HG02943 (cell line): ENCODE measurements around the gene PGK1.
"Not testable (repeated sequence)": the region's sequence is repeated elsewhere in the genome, so short reads cannot be mapped to it uniquely, and the experiment has no call there.

Experiments
- ATAC-seq: cut with Tn5 transposase; IDR thresholded peaks from one replicate; pipeline ENCODE4 v1.9.1; 2021; ENCODE audit warnings: mild to moderate bottlenecking, low read depth, moderate library complexity; ENCODE audit not compliant: unreplicated experiment

PGK1 gene

DNA sequence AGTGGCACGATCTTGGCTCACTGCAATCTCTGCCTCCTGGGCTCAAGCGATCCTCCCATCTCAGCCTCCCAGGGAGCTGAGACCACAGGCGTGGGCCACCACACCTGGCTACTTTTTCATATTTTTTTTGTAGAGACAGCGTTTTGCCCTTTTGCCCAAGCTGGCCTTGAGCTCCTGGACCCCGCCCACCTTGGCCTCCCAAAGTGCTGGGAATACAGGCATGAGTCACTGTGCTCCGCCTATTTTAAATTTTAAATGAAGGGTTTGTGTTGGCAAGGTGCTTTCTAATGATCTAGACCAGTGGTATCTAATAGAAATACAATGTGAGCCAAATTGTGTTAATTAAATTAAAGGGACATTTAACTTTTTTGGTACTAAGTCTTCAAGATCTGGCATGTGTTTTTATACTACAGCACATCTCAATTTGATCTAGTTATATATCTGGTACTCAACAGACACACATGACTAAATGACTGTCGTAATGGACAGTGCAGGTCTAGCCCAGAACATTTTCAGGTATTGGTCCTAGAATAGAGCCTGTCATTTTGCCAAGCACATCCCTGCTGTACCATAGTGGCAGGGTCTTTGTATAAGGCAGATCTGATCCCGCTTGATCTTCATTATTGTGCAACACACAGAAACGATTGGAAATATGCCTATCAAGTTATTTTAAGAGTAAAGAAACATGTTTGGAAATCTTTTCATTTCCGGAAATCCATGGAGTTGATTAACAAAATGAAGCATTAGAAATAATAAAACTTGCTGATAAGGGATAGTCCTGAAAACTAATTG, 7.3 kb downstream of the PGK1 start:
- no peak for ATAC-seq

- no peak for ATAC-seq
Observed at GRCh38 chrX:78116365-78116764, 12.3 kb downstream of the PGK1 start.

DNA sequence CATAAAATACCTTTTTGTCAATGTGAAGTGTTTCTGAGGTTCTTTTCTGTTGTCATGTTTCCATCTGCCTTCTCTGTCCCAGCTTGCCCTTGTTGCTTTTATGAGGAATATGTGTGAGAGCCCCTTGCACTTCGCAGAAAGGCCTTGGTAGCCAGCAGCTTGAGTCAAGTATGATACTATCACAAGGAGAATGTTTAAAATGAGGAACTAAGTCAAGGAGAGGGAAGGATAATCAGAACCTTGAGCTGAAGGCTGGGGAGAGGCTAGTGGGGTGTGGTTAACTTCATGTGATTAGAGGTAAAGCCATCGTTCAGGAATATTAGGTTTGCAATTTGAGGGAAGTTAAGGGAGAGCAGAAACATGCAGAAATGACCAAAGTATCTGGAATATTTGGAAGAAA, 12.7 kb downstream of the PGK1 start:
- no peak for ATAC-seq

DNA sequence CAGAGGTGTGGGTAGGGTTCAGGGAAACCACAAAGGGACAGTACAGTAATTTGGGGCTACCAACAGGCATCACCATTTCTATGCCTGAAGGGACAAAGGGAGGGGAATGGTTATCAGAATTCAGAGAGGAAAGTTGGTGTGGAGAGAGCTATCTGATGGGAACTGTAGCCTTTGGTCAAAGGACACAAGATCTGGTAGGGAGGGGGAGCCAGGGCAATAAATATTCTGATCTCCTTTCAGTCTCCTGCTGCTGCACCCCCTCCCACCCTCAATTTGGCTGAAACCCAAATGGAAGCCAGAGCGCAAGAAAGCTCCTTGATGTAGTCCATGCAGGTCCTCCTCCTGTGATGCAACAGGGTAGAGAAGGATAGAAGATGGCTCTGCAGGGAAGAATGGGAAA, 14.6 kb downstream of the PGK1 start:
- no peak for ATAC-seq

DNA sequence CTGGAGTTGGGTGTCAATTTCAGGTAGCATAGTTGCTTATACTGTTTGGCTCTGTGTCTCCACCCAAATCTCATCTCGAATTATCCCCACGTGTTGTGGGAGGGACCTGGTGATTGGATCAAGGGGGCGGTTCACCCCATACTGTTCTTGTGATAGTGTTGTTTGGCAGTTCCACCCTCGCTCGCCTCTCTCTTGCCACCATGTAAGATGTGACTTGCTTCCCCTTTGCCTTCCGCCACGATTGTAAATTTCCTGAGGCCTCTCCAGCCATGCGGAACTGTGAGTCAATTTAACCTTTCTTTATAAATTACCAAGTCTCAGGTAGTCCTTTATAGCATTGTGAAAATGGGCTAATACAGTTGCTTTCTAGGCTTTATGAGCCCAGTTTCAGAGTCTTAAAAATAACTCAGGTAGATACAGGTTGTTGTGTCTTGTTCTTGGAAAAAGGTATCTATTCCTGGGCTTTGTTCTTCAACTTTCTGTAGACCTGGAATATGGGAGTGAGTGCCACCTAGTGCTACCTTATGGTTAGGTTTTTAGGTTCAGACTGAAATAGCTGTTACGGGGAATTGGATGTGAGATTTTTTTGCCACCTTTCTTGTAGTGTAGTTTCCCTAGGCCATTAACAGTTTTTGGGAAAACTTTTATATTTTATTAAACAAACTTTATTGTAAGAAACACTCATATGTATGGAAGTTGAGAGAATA, 15.6 kb downstream of the PGK1 start:
- no peak for ATAC-seq

DNA sequence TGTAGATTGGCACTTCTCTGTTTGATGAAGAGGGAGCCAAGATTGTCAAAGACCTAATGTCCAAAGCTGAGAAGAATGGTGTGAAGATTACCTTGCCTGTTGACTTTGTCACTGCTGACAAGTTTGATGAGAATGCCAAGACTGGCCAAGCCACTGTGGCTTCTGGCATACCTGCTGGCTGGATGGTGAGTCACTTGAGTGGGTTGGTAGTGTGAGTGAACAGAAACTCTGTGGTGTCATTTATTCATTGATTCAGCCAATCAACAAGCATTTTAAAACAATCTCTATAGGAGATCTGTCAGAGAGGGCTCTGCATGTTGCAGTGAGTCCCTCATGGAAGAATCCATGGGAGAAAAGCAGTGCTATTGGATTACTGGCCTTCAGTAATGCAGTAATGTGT, 19.1 kb downstream of the PGK1 start:
- ATAC-seq = no peak

DNA sequence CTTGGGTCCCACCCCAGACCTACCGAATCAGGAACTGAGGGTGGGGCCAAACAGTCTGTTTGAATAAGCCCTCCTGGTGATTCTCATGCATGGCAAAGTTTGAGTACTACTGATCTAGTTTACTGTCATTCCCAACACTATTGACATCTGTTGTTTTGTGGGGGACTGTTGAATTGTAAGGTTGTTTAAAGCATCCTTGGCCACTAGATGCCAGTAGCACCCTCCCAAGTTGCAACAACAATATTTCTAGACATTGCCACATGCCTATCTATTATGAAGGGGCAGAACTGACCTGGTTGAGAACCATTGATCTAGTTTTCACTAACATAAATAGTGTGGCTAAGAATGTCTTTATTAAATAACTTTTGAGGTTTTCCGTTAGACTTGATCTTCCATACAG, 20.3 kb downstream of the PGK1 start:
- no peak for ATAC-seq

DNA sequence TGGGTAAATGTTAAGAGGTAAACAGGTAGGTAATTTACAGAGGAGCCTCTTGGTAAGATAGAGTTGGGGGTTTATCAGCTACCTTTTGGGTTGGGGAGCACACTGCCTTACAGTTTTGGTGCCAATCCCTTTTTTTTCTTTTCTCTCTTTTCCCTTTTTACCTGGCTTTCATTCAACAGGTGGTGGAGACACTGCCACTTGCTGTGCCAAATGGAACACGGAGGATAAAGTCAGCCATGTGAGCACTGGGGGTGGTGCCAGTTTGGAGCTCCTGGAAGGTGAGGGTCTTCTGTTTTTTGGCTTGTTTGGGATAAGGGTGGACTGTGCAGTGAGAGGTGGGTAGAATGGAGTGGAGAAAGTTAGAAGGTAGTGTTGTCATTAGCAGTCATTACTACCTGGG, 21.1 kb downstream of the PGK1 start:
- ATAC-seq = no peak

GRCh38 chrX:78125781-78126180, 21.7 kb downstream of the PGK1 start:
- not testable (repeated sequence) for ATAC-seq

DNA sequence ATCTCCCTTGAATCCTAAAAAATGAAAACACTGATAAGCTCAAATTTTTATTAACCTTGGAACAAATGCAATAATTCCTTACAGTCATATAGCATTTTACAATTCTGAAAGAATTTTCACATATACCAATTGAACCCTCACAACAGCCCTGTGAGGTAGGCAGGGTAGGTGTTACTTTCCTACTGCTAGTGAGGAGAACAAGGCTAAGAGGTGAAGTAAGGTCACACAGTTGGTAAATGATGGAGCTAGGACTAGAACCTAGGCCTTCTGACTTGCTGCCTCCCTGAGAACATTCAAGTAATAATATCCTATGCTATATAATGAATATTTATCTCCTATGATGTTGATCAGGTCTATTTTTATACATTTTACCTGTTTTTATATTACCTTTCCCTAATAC, 25.7 kb downstream of the PGK1 start:
- ATAC-seq = no peak

GRCh38 chrX:78130396-78130795, 26.3 kb downstream of the PGK1 start:
- no peak for ATAC-seq

- ATAC-seq = no peak
Observed at GRCh38 chrX:78131117-78131516, 27.1 kb downstream of the PGK1 start.

DNA sequence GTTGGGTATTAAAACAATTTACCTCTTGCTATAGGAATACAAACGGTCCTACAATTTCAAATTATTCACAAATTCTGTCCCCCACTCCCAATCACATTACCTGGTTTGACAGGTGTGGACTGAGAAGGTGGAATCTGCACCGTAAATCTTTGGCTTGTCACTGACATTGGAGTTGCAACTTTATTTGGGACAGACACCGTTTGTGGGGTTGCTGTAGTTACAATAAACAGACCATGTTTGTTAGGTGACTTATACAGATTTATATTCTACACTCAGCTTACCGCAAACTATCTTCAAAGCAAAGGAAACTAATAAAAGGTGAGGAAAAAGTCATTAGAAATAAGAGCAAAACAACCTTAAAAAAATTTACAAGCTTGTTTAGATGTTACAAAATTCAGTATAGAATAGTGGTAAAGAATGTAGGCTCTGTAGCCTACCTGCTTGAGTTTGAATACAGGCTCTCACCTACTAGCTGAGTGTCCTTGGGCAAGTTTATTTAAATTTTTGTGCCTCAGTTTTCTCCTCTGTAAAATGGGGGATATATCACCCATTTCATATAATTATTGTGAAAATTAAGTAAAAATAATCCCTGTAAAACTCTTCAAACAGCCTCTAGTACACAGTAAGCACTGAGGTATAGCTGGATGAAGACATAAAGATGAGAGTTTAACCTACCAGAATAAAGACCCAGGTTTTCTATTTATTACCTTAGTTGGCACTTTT, 29.4 kb downstream of the PGK1 start:
- ATAC-seq = no peak

DNA sequence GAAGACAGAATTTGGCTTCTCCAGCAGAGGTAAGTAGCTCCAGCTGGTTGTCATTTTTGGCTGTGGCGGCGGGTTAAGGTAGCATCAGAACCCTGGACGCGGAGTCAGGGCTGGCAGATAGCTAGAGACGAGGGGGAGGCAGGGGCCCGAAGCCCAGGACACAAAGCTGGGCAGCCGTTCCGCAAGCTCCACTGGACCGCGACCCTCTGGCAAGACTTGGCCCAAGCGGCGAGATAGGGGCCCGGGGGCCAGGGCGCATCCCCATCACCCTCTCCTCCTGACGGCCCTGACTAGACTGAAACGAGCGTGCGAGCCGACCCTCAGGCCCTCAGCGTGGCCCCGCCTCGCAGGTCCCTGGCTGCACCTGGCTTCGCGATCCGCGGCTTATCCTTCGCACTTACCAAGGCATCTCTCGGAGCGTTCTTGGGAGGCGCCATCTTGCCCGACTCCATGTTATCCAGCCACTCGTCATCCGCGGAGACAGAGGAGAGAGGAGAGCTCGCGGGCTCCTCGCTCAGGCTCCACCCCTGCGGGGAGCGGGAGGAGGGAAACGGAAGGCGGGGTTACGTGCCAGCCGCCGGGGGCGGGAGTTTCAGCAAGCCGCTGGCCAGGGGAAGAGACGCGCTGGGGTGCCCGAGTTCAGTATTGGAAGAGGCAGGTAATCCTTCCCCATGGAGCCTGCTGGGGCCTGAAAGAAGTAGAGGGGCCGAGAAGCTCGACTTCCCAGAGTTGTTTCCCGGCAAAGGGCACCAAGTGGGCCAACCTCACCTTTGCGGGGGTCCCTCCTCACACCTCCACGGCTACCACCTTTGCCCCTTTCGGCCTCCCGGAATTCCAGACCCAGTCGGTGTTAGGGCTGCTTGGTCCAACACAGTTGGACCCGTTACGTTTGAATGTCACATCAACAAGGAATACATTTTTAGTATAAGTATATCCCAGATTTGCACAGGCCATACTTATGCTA, 35.4 kb downstream of the PGK1 start, which contains the start of gene TAF9B:
Gene TAF9B (minus strand): TSS at position 491 of the 964 bp plus-strand sequence. CDS start 39 bp downstream, at position 452.
- peak; percentile 94 for ATAC-seq

- ATAC-seq = no peak
Observed at GRCh38 chrX:78140206-78140605, 36.2 kb downstream of the PGK1 start.

- not testable (repeated sequence) for ATAC-seq
Observed at GRCh38 chrX:78147002-78147540, 43.0 kb downstream of the PGK1 start.

GRCh38 chrX:78157373-78157772, 53.3 kb downstream of the PGK1 start:
- ATAC-seq = not testable (repeated sequence)

GRCh38 chrX:78157846-78158245, 53.8 kb downstream of the PGK1 start:
- ATAC-seq = not testable (repeated sequence)

DNA sequence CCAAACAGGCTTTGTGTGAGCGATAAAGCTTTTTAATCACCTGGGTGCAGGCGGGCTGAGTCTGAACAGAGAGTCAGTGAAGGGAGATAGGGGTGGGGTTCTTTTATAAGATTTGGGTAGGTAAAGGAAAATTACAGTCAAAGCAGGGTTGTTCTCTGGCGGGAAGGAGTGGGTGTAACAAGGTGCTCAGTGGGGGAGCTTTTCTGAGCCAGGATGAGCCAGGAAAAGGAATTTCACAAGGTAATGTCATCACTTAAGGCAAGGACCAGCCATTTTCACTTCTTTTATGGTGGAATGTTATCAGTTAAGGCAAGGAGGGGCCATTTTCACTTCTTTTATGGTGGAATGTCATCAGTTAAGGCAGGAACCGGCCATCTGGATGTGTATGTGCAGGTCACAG, 56.7 kb downstream of the PGK1 start:
- ATAC-seq = not testable (repeated sequence)

- not testable (repeated sequence) for ATAC-seq
Observed at GRCh38 chrX:78163175-78163574, 59.1 kb downstream of the PGK1 start.
